ENCODE data around the gene OSBP2.

OSBP2 gene

DNA sequence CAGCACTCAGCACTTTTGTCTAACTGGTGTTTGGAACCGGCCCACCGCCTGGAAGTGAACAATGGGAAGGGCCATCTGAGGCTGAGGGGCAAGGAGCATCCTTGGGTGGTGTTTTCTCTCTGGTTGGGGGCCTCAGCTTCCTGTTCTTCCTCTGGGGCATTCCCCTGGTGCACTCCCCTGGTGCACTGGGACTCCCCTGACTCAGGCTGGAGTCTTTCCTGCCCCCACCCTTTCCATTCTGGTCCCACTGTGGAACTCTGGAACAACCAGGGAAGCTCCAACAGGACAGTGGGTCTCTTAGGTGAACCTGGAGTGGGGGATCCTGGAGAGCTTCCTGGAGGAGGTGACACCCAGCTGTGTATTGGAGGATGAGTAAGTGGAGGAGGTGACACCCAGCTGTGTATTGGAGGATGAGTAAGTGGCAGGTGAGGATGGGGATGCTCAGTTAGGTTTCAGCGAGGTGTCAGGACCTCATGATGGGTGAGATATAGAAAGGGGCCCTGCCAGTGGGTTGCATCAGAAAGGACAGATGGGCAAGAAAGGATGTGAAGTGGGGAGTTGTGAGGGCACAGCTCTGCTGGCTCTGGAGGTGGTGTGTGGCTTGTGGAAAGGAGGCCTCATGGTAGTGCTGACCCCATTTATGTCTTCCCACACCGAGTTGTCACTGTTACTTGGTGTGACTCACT is 132.1 kb downstream of the OSBP2 start:
- Histone ChIP-seq H4K12ac (ENCODE audit: low read depth, low read length) (no peak overlapping the region), H3K23ac (ENCODE audit: low read length) (no peak overlapping the region), H2BK5ac (ENCODE audit: low read depth, low read length, poor library complexity) (no peak overlapping the region), H3K4me2 (ENCODE audit: low read length) (no peak overlapping the region), H3K14ac (ENCODE audit: low read length) (no peak overlapping the region), H3K4me3 (ENCODE audit: low read depth, low read length) (no peak overlapping the region), H2AK5ac (ENCODE audit: low read length) (no peak overlapping the region), H3K79me1 (ENCODE audit: low read length) (no peaks in the 10 kb centered on the region), H3K18ac (ENCODE audit: low read length) (no peak overlapping the region), H3K36me3 (ENCODE audit: control insufficient read depth in 1 of 2, insufficient read depth in 2 of 2, low read length in 2 of 2) (no peaks in the 10 kb centered on the region), H3K27me3 (ENCODE audit: insufficient read depth, low read length) (peaks cover 14% of the 10 kb centered on the region), H4K8ac (ENCODE audit: low read depth, low read length) (no peak overlapping the region), H2BK120ac (ENCODE audit: insufficient read depth, low read length, poor library complexity) (no peak overlapping the region), H3K4me1 (ENCODE audit: control insufficient read depth in 1 of 2, insufficient read depth in 2 of 2, low read length in 2 of 2) (peaks cover 5 to 7% of the 10 kb centered on the region in 2 experiments), H2BK12ac (ENCODE audit: low read length) (no peak overlapping the region), H3K79me2 (ENCODE audit: control insufficient read depth, insufficient read depth, low read length, poor library complexity) (no peaks in the 10 kb centered on the region), H3K9me3 (ENCODE audit: insufficient read depth, low read depth, low read length) (peaks cover 2% of the 10 kb centered on the region), H4K91ac (ENCODE audit: low read depth, low read length) (no peak overlapping the region), H2AFZ (ENCODE audit: insufficient read depth, low read length, poor library complexity) (no peak overlapping the region), H3K27ac (ENCODE audit: low read depth, low read length) (no peak overlapping the region), H3K4ac (ENCODE audit: low read depth, low read length) (no peak overlapping the region), H3K9ac (ENCODE audit: low read length) (no peak overlapping the region)
- DNase-seq: no peak
- WGBS (ENCODE audit: extremely low coverage, insufficient coverage, insufficient read length): no CpG with 5 or more reads among the region's 4 CpGs

DNA sequence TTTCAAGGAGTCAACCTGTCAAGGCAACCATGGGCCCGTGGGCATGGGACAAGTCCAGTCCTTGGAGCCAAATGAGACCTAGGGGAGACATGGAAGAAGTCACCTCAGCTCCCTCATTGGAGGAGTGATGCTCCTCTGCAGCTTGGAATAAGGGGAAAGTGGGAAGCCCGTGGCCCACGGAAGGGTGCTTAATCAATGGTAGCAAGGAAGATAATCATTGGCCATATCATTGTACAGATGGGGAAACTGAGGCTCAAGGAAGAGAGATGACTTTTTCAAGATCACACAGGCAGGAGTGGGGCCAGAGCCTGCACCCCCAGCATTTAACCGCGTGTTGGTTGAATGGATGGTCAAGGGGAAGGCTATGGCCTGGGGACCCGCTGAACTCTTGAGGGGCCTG is 133.0 kb downstream of the OSBP2 start:
- Histone ChIP-seq H3K9ac (ENCODE audit: low read length) (no peak overlapping the region), H2BK5ac (ENCODE audit: low read depth, low read length, poor library complexity) (no peak overlapping the region), H3K4me2 (ENCODE audit: low read length) (no peak overlapping the region), H3K14ac (ENCODE audit: low read length) (no peak overlapping the region), H4K12ac (ENCODE audit: low read depth, low read length) (no peak overlapping the region), H3K18ac (ENCODE audit: low read length) (no peak overlapping the region), H2BK12ac (ENCODE audit: low read length) (no peak overlapping the region), H3K4ac (ENCODE audit: low read depth, low read length) (no peak overlapping the region), H3K27ac (ENCODE audit: low read depth, low read length) (no peak overlapping the region), H2AFZ (ENCODE audit: insufficient read depth, low read length, poor library complexity) (no peak overlapping the region), H2BK120ac (ENCODE audit: insufficient read depth, low read length, poor library complexity) (no peak overlapping the region), H3K4me3 (ENCODE audit: low read depth, low read length) (no peak overlapping the region), H3K4me1 (ENCODE audit: control insufficient read depth in 1 of 2, insufficient read depth in 2 of 2, low read length in 2 of 2) (peaks cover 0 to under 1% of the 10 kb centered on the region in 2 experiments), H3K36me3 (ENCODE audit: control insufficient read depth in 1 of 2, insufficient read depth in 2 of 2, low read length in 2 of 2) (no peaks in the 10 kb centered on the region), H4K8ac (ENCODE audit: low read depth, low read length) (no peak overlapping the region), H2AK5ac (ENCODE audit: low read length) (no peak overlapping the region), H3K79me1 (ENCODE audit: low read length) (no peaks in the 10 kb centered on the region), H3K9me3 (ENCODE audit: insufficient read depth, low read depth, low read length) (peaks cover 2% of the 10 kb centered on the region), H3K23ac (ENCODE audit: low read length) (no peak overlapping the region), H3K79me2 (ENCODE audit: control insufficient read depth, insufficient read depth, low read length, poor library complexity) (no peaks in the 10 kb centered on the region), H3K27me3 (ENCODE audit: insufficient read depth, low read length) (peaks cover 6% of the 10 kb centered on the region), H4K91ac (ENCODE audit: low read depth, low read length) (no peak overlapping the region)
- no peak for DNase-seq
- no CpG with 5 or more reads among the region's 6 CpGs for WGBS (ENCODE audit: extremely low coverage, insufficient coverage, insufficient read length)

GRCh38 chr22:30828187-30829155 is 133.8 kb downstream of the OSBP2 start:
- H3K14ac ChIP-seq (ENCODE audit: low read length): no peak overlapping the region
- no peak overlapping the region for H3K27ac ChIP-seq (ENCODE audit: low read depth, low read length)

GRCh38 chr22:30829901-30830550 is 135.4 kb downstream of the OSBP2 start:
- no CpG with 5 or more reads among the region's 12 CpGs for WGBS (ENCODE audit: extremely low coverage, insufficient coverage, insufficient read length)
- Histone ChIP-seq H3K27ac (ENCODE audit: low read depth, low read length) (no peak overlapping the region), H3K14ac (ENCODE audit: low read length) (no peak overlapping the region), H3K4me2 (ENCODE audit: low read length) (no peak overlapping the region), H4K12ac (ENCODE audit: low read depth, low read length) (no peak overlapping the region), H3K9me3 (ENCODE audit: insufficient read depth, low read depth, low read length) (no peaks in the 10 kb centered on the region), H3K79me2 (ENCODE audit: control insufficient read depth, insufficient read depth, low read length, poor library complexity) (no peaks in the 10 kb centered on the region), H3K4ac (ENCODE audit: low read depth, low read length) (no peak overlapping the region), H3K18ac (ENCODE audit: low read length) (no peak overlapping the region), H2AFZ (ENCODE audit: insufficient read depth, low read length, poor library complexity) (no peak overlapping the region), H4K91ac (ENCODE audit: low read depth, low read length) (no peak overlapping the region), H3K9ac (ENCODE audit: low read length) (no peak overlapping the region), H2BK12ac (ENCODE audit: low read length) (no peak overlapping the region), H2BK120ac (ENCODE audit: insufficient read depth, low read length, poor library complexity) (no peak overlapping the region), H3K79me1 (ENCODE audit: low read length) (no peaks in the 10 kb centered on the region), H2BK5ac (ENCODE audit: low read depth, low read length, poor library complexity) (no peak overlapping the region), H3K4me1 (ENCODE audit: control insufficient read depth in 1 of 2, insufficient read depth in 2 of 2, low read length in 2 of 2) (no peaks in the 10 kb centered on the region), H3K27me3 (ENCODE audit: insufficient read depth, low read length) (no peaks in the 10 kb centered on the region), H4K8ac (ENCODE audit: low read depth, low read length) (no peak overlapping the region), H3K23ac (ENCODE audit: low read length) (no peak overlapping the region), H2AK5ac (ENCODE audit: low read length) (no peak overlapping the region), H3K36me3 (ENCODE audit: control insufficient read depth in 1 of 2, insufficient read depth in 2 of 2, low read length in 2 of 2) (no peaks in the 10 kb centered on the region), H3K4me3 (ENCODE audit: low read depth, low read length) (no peak overlapping the region)
- DNase-seq: peak; percentile 12 to 68

More at GRCh38 chr22:30828187-30829155, 133.8 kb downstream of the OSBP2 start:
- no peaks in the 10 kb centered on the region for H3K36me3 ChIP-seq (ENCODE audit: control insufficient read depth in 1 of 2, insufficient read depth in 2 of 2, low read length in 2 of 2)
- no peak overlapping the region for H3K18ac ChIP-seq (ENCODE audit: low read length)
- H4K12ac ChIP-seq (ENCODE audit: low read depth, low read length): no peak overlapping the region
- H2BK120ac ChIP-seq (ENCODE audit: insufficient read depth, low read length, poor library complexity): no peak overlapping the region
- no peak overlapping the region for H2AFZ ChIP-seq (ENCODE audit: insufficient read depth, low read length, poor library complexity)
- no peak overlapping the region for H3K4me3 ChIP-seq (ENCODE audit: low read depth, low read length)
- H3K4me1 ChIP-seq (ENCODE audit: control insufficient read depth in 1 of 2, insufficient read depth in 2 of 2, low read length in 2 of 2): no peaks in the 10 kb centered on the region
- H3K23ac ChIP-seq (ENCODE audit: low read length): no peak overlapping the region
- no peaks in the 10 kb centered on the region for H3K79me1 ChIP-seq (ENCODE audit: low read length)
- H3K4me2 ChIP-seq (ENCODE audit: low read length): no peak overlapping the region
- H2AK5ac ChIP-seq (ENCODE audit: low read length): no peak overlapping the region
- H2BK5ac ChIP-seq (ENCODE audit: low read depth, low read length, poor library complexity): no peak overlapping the region
- H4K91ac ChIP-seq (ENCODE audit: low read depth, low read length): no peak overlapping the region
- no peak overlapping the region for H4K8ac ChIP-seq (ENCODE audit: low read depth, low read length)
- no peak overlapping the region for H3K9ac ChIP-seq (ENCODE audit: low read length)
- no peak overlapping the region for H2BK12ac ChIP-seq (ENCODE audit: low read length)
- WGBS (ENCODE audit: extremely low coverage, insufficient coverage, insufficient read length): no CpG with 5 or more reads among the region's 14 CpGs
- H3K27me3 ChIP-seq (ENCODE audit: insufficient read depth, low read length): no peaks in the 10 kb centered on the region
- DNase-seq: no peak
- H3K79me2 ChIP-seq (ENCODE audit: control insufficient read depth, insufficient read depth, low read length, poor library complexity): no peaks in the 10 kb centered on the region
- H3K9me3 ChIP-seq (ENCODE audit: insufficient read depth, low read depth, low read length): peaks cover 2% of the 10 kb centered on the region
- no peak overlapping the region for H3K4ac ChIP-seq (ENCODE audit: low read depth, low read length)
